Ovary (tissue), 9 donors: ENCODE data around the gene RALGAPB. TPM values are rescaled to one million over a fixed set of nuclear protein-coding genes. Genes with fewer than 3 reads are reported as not detected.
"Not testable (repeated sequence)": the region's sequence is repeated elsewhere in the genome, so short reads cannot be mapped to it uniquely, and the experiment has no call there.

ENCODE experiments used
- DNase-seq, 5 donors: peaks; one replicate each; pipeline ENCODE4 v3.0.0-alpha.2; 2019 to 2020
- H3K27ac ChIP-seq, 2 donors: fragments of 200-600 bp; one replicate each; pipeline versions ENCODE4 v1.5.1 to v1.8.0; 2019 to 2022
- H3K27me3 ChIP-seq: fragments of 200-600 bp; one replicate; pipeline ENCODE4 v1.8.0; 2022
- H3K36me3 ChIP-seq: fragments of 200-600 bp; sonication (generic); one replicate; pipeline ENCODE4 v1.5.1; 2019
- H3K4me1 ChIP-seq: one replicate; pipeline ENCODE4 v1.8.1; 2013; ENCODE audit warnings: mild to moderate bottlenecking, moderate library complexity; ENCODE audit not compliant: insufficient read depth
- H3K4me3 ChIP-seq: fragments of 200-600 bp; sonication (generic); one replicate; pipeline ENCODE4 v1.5.1; 2017
- H3K9me3 ChIP-seq, 2 donors: fragments of 200-600 bp in 1 of 2; sonication (generic) in 1 of 2; one replicate each; pipeline versions ENCODE4 v1.5.1 to v1.8.1; 2013 to 2019; ENCODE audit warnings: mild to moderate bottlenecking in 1 of 2, moderate library complexity in 1 of 2
- EP300 ChIP-seq: sonication (generic); formaldehyde crosslinking; IDR thresholded peaks from one replicate; pipeline ENCODE4 v1.6.1; 2017; ENCODE audit warnings: antibody characterized with exemption
- POLR2A ChIP-seq: fragments of 450-650 bp; IDR thresholded peaks from one replicate; pipeline ENCODE4 v1.6.1; 2017; ENCODE audit warnings: antibody characterized with exemption, mild to moderate bottlenecking, moderate library complexity
- whole genome bisulfite sequencing, 3 donors: extraction: QIAGEN DNeasy Blood & Tissue Kit in 1 of 3; methylation state at CpG; one replicate each; pipeline versions ENCODE4 v1.1.5 to v1.1.7; 2013 to 2017; 5-methylcytosine and 5-hydroxymethylcytosine counted together
- intact Hi-C, 4 donors: fragments of 100-400 bp; cut with DNase I; formaldehyde crosslinking; loops; one replicate each; pipeline versions ENCODE4 v1.11.0 to v1.15.1; 2022 to 2023
- polyA plus RNA-seq, 2 donors: library from polyadenylated mRNA; stranded (reverse); fragments of 200-250 nt in 1 of 2; fragments of 350-450 nt in 1 of 2; fragmentation: Illumina TruSeq in 1 of 2; extraction: RNeasy Lipid Tissue Mini Kit (QIAGEN cat#74804) in 1 of 2; gene quantifications; one replicate each; pipeline ENCODE4 v1.2.3, GENCODE V29; 2013 to 2014
- total RNA-seq, 7 donors: library from RNA; depleted of rRNA in 2 of 7; stranded (reverse); fragments of >200 nt in 2 of 7; fragmentation: NEBNext Ultra II Directional in 3 of 7; extraction: Animal tissue kit (Norgen Biotek cat#: 25700) in 3 of 7; gene quantifications; one replicate each; pipeline versions ENCODE4 v1.1.0 to v1.2.4, GENCODE V29; 2016 to 2023
- TF ChIP-seq, protein P1 (sequence below), 3 donors: fragments of 450-650 bp in 2 of 3; fragments of 200-600 bp in 1 of 3; IDR thresholded peaks; one replicate each; pipeline versions ENCODE4 v1.5.1 to v1.8.0; 2016 to 2022; ENCODE audit warnings: antibody characterized with exemption in 3 of 3, mild to moderate bottlenecking in 1 of 3
- donor health status: DM: no; HTN: no; CAD: no; lungs with moderate emphysema.
- donor health status: DM: no; HTN: no; CAD: no.
- donor health status: Bipolar disorder and iron deficiency.
- donor health status: DM: yes; HTN: yes; CAD: no.
- donor health status: DM: no; HTN: no; CAD: no.
- donor health status: DM: yes; HTN: yes; CAD: no.

The RALGAPB gene
- total and polyA plus RNA-seq, 9 donors: 10.4 to 41.3 (median 30.0) TPM

DNA sequence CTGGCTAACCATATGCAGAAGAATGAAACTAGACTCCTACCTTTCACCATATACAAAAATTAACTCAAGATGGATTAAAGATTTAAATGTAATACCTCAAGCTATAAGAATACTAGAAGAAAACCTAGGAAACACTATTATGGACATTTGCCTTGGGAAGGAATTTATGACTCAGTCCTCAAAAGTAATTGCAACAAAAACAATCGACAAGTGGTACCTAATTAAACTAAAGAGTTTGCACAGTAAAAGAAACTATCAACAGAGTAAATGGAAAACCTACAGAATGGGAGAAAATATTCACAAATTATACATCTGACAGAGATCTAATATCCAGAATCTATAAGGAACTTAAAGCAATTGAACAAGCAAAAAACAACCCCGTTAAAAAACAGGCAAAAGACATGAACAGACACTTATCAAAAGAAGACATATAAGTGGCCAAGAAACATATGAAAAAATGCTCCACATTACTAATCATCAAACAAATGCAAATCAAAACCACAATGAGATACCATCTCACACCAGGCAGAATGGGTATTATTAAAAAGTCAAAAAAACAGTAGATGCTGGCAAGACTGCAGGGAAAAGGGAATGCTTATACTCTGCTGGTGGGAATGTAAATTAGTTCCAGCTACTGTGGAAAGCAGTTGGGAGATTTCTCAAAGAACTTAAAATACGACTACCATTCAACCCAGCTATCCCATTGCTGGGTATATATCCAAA lies 31.9 kb downstream of the RALGAPB start:
- intact Hi-C loops: no loop called here
- H3K27ac ChIP-seq: no peak overlapping the region
- no peaks in the 10 kb centered on the region for H3K27me3 ChIP-seq
- TF ChIP-seq, protein P1, sequence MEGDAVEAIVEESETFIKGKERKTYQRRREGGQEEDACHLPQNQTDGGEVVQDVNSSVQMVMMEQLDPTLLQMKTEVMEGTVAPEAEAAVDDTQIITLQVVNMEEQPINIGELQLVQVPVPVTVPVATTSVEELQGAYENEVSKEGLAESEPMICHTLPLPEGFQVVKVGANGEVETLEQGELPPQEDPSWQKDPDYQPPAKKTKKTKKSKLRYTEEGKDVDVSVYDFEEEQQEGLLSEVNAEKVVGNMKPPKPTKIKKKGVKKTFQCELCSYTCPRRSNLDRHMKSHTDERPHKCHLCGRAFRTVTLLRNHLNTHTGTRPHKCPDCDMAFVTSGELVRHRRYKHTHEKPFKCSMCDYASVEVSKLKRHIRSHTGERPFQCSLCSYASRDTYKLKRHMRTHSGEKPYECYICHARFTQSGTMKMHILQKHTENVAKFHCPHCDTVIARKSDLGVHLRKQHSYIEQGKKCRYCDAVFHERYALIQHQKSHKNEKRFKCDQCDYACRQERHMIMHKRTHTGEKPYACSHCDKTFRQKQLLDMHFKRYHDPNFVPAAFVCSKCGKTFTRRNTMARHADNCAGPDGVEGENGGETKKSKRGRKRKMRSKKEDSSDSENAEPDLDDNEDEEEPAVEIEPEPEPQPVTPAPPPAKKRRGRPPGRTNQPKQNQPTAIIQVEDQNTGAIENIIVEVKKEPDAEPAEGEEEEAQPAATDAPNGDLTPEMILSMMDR (IDR thresholded peaks at IDR 0.05): no peak
- TF ChIP-seq POLR2A: no peak
- TF ChIP-seq EP300: no peak
- H3K9me3 ChIP-seq: no peaks in the 10 kb centered on the region
- no peak overlapping the region for H3K4me3 ChIP-seq
- WGBS, 3 donors: 95 to 98% (median 97%) methylated on average over 3 of the region's 3 CpGs
- H3K36me3 ChIP-seq: no peaks in the 10 kb centered on the region
- no peaks in the 10 kb centered on the region for H3K4me1 ChIP-seq
- DNase-seq: no peak

DNA sequence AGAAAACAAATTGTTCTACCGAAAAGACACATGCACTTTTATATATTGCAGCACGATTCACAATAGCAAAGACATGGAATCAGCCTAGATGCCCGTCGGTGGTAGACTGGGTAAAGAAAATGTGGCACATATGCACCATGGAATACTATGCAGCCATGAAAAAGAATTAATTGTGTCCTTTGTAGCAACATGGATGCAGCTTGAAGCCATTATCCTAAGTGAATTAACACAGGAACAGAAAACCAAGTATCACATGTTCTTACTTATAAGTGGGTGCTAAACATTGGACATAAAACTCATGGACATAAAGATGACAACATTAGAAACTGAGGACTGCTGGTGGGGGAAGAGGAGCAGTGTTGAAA lies 32.4 kb downstream of the RALGAPB start:
- no peaks in the 10 kb centered on the region for H3K27me3 ChIP-seq
- 98 to 99% (median 98%) methylated on average over 4 of the region's 4 CpGs for WGBS, 3 donors
- no peak overlapping the region for H3K27ac ChIP-seq
- H3K4me1 ChIP-seq: no peaks in the 10 kb centered on the region
- intact Hi-C loops: no loop called here
- H3K9me3 ChIP-seq: no peaks in the 10 kb centered on the region
- H3K4me3 ChIP-seq: no peak overlapping the region
- no peak for TF ChIP-seq POLR2A
- TF ChIP-seq EP300: no peak
- TF ChIP-seq, protein P1 (IDR thresholded peaks at IDR 0.05): no peak
- no peak for DNase-seq
- H3K36me3 ChIP-seq: no peaks in the 10 kb centered on the region

DNA sequence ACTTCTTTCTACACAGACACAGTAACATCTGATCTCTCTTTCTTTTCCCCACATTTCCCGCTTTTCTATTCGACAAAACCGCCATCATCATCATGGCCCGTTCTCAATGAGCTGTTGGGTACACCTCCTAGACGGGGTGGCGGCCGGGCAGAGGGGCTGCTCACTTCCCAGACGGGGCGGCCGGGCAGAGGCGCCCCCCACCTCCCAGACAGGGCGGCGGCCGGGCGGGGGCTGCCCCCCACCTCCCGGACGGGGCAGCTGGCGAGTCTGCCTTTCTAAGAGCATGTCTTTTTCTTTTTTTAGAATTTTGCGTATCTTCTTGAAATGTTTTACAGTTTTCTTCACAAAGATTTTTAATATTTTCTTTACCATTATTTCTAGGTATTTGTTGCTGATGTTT lies 39.1 kb downstream of the RALGAPB start:
- intact Hi-C loops, H3K4me1 ChIP-seq, H3K27me3 ChIP-seq, H3K27ac ChIP-seq, DNase-seq, H3K36me3 ChIP-seq, H3K9me3 ChIP-seq, H3K4me3 ChIP-seq: not testable (repeated sequence)
- 96 to 97% (median 96%) methylated on average over 19 of the region's 19 CpGs for WGBS, 3 donors

DNA sequence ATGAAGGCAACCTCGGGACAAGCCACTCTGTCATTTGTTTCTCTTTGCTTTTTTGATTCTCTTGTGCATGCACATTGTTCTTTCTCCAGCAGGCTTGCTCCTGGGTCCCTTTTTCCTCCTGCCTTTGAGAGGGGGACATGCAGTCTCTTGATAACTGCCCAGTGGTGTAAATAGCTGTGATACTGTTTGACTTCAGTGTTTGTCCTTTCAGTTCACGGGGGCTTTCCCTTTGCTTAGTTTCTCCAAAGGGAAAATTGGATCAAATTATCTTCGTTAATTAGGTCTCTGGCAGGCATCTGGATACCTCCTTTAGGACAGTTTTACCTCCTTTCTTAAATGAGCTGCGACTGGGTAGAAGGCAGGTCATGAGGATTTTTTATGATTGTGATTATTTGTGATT lies 41.5 kb downstream of the RALGAPB start:
- no peaks in the 10 kb centered on the region for H3K27me3 ChIP-seq
- H3K27ac ChIP-seq: no peak overlapping the region
- no peak for DNase-seq
- H3K4me1 ChIP-seq: peaks cover 6% of the 10 kb centered on the region
- intact Hi-C loops: no loop called here
- WGBS, 3 donors: 83 to 87% (median 86%) methylated on average over 4 of the region's 4 CpGs
- H3K36me3 ChIP-seq: no peaks in the 10 kb centered on the region
- TF ChIP-seq, protein P1 (IDR thresholded peaks at IDR 0.05): no peak
- TF ChIP-seq EP300: no peak
- no peak for TF ChIP-seq POLR2A
- no peak overlapping the region for H3K4me3 ChIP-seq
- H3K9me3 ChIP-seq: no peaks in the 10 kb centered on the region

DNA sequence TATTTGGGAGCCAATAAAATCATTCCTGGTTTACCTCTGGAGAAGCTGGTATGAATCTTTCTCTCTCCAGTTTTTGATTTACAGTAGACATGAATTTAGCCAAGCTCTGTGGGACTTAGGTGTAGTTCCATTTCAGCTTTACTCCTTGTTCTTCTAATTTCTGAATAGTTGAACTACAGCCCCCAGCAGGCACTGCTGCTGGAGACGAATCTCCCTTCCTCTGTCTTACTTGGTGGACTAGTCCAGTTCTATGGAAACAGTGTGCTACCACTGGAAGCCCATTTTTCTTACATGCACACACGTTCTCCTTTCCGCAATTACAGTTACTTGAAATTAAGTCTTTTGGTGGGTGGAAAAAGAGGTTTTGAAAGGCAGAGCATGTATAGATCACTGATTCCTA lies 42.3 kb downstream of the RALGAPB start:
- no peak for DNase-seq
- H3K27ac ChIP-seq: no peak overlapping the region
- TF ChIP-seq POLR2A (no peak), EP300 (no peak)
- TF ChIP-seq, protein P1 (IDR thresholded peaks at IDR 0.05): no peak
- H3K4me1 ChIP-seq: peaks cover 6% of the 10 kb centered on the region
- 52 to 66% (median 52%) methylated on average over 3 of the region's 3 CpGs for WGBS, 3 donors
- intact Hi-C loops: no loop called here
- no peaks in the 10 kb centered on the region for H3K36me3 ChIP-seq
- no peaks in the 10 kb centered on the region for H3K27me3 ChIP-seq
- H3K9me3 ChIP-seq: no peaks in the 10 kb centered on the region
- H3K4me3 ChIP-seq: no peak overlapping the region
